HL-60 (cell line): Measurements from ENCODE around the gene ASAP3.

Experiments
- CTCF ChIP-seq: IDR thresholded peaks from one replicate; pipeline ENCODE4 v1.5.1; 2011; ENCODE audit warnings: low read length, control low read depth, inconsistent platforms; ENCODE audit not compliant: insufficient read depth
- POLR2AphosphoS5 ChIP-seq: IDR thresholded peaks from 2 replicates; pipeline ENCODE4 v1.6.1; 2012; ENCODE audit warnings: low read depth

GRCh38 chr1:23480187-23481025 is 3.6 kb downstream of the ASAP3 start:
- no peak for TF ChIP-seq POLR2AphosphoS5
- TF ChIP-seq CTCF: no peak
